Lung microvascular endothelial cell (primary cell): ENCODE measurements around the gene MUC5AC. TPM values are rescaled to one million over a fixed set of nuclear protein-coding genes. Genes with fewer than 3 reads are reported as not detected.
"Not testable (repeated sequence)": the region's sequence is repeated elsewhere in the genome, so short reads cannot be mapped to it uniquely, and the experiment has no call there.

Experiments used
- DNase-seq, 2 donors: peaks; one replicate each; pipeline versions ENCODE4 v3.0.0 to v3.0.0-alpha.2; 2010; ENCODE audit warnings: low read depth in 2 of 2
- total RNA-seq: library from RNA; depleted of rRNA; stranded (reverse); fragments of >200 nt; gene quantifications from 2 replicates; pipeline ENCODE4 v1.2.1, GENCODE V29; 2014

The MUC5AC gene
- total RNA-seq, 1 donor from 2014 or later, result not detected

DNA sequence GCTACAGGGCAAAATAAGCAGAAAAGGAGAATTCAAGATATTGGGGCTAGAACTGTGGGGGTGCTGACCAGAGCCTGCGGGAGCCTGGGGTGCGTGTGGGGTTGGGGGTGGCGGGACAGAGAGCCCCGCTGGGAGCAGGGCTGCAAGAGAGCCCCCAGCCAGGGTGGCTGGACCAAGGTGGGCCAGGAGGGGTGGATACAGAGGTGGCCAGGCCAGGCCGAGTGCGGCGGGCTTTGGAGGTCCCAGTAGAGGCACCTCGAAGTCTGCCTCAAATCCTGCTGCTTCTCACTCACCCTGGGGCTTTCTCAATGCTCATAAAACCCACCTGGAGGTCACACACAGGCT is 48.2 kb downstream of the MUC5AC start:
- DNase-seq, result no peak

DNA sequence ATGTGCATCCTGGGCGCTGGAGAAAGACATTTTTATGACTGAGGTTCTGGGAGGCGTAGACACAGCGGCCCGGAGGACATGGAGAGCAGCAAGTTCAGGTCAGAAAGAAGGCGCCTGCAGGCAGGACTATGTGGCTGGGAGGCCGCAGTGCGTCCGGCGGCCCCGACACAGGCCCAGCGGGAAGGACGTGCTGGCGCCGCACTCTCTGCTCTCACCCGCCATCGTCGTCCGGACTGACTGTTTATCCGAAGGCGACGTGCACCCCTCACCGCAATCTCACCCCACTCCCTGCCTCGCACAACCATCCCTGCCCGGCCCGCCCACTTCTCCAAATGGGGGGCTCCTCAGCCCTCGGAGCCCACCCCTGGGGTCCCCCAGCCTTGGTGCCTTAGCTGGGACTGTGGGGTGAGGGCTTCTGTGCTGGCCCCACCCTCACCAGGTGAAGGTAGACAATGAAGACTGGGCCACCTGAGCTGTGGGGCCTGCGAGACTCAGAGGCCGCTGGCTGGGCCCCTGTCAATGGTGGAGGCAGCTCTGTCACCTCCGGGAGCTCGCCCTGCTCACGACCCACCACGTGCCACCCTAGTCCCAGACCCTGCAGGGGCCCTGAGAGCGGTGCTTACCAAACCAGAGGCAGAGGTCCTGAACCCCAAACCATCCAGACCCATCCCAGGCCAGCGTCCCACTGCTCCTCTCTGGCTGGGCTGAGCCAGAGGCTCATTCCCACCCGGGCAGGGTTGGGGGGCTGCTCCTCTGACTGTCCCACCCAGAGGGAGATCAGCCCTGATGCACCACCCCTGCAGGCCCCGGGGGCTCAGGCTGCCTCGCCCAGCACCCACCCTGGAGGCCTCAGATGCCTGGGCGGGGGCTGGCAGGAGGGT is 48.9 kb downstream of the MUC5AC start:
- no peak for DNase-seq

DNA sequence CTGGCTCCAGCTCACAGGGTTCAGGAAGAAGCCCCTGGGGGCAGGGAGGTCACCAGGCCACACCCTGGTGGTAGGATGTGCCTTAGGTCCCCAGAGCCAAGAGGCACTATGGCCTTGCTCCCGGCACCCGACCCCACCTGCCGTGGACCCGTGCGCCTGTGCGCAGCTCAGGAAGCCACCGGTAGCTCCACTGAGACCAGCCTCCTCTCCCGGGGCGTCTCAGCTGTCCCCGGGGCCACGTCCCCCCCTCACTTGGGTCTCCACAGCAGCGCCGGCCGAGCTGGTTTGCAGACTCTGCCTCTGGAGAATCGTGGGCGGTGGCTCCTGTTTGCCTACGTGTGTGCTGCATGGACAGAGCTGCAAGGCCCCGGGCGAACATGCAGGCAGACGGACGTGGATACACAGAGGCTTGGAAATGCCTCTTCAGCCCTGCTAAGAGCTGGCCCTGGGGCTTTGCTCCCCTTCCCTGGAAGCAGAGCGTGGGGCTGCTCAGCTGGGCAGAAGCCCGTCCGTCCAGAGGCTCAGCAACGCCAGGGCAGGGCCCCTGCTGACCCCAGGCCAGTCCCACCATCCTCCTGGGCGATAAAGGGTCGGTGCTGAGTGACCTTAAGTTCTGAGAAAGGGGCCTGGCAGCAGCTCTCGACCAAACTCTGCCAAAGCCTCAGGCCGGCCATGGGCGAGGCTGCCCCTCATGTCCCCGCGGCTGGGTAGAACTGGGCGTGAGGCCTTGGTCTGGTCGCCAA is 49.8 kb downstream of the MUC5AC start:
- no peak for DNase-seq

DNA sequence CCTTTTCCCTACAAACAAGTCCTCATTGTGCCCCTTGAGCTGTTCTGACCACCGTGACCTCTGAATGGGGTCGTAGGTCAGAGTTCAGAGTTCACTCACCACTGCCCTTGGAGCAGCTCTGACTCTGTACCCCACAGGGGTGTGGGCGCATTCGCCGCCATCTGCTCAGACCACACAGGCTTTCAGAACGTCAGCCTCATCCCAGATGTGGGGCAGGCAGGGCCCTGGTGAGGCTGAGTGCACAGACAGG is 50.3 kb downstream of the MUC5AC start:
- DNase-seq, result no peak

DNA sequence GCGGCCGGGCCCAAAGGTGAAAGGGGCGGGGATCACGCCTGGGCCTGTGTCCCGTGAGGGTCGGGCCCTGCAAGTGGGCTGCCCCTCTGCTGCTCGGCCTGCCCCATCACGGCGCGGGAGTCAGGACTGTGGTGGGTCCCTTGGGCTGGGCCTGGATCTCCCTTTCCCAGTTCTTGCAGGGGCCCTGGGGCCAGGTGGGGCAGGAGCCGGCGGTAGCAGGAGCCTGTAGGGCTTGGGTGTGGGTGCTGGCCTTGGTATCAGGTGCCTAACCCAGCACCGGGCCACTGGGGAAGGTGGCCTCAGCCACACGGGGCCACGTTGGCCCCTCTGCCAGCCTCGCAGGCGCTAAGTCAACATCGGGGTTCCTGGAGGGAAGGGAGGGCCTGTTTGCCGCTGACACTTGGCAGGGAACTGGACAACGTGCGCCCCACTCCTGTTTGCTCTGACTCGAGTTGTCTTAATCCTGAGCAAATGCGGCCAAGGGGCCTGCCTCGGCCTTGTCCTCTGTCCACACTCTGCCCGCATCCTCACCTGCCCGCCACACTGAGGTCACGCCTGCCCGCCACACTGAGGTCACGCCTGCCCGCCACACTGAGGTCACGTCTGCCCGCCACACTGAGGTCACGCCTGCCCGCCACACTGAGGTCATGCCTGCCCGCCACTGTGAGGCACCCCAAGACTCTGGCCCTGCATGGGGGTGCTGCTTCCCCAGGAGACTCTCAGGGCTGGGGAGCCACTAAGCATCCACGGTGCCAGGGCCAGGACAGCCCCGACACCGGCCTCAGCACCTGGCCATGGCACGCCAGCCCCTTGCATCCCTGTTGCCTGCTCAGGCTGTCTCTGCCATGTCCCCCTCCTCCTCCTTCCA is 50.9 kb downstream of the MUC5AC start:
- no peak for DNase-seq

DNA sequence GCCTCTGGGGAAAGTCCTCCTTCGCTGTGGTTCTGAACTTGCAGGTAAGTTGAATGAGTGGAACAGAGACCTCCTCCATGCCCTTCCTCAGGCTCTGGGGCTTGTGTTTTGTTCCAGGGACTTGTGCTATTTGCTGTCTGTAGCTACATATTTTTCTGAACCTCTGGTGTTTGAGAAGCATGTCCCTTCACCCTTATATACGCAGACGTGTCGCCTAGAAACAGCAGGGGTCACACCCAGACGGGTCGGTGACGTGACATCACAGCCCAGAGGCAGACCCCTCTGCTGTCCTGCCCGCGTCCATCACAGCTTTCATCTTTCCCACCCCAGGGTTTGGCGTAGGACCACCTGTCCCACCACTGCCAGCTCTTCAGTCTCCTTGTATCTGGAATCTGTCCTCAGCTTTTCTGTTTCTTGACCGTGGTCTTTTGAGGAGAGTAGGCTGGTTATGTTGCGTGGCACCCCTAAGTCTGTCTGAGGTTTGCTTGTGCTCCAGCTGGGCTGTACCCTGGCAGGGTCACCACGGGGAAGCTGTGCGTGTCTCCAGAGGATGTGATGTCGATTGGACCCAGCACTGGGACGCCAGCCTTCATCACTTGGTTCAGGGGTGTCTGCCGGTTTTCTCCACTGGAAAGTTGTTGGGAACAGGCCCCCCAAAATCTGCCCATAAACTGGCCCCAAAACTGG is 51.8 kb downstream of the MUC5AC start:
- DNase-seq, result no peak

DNA sequence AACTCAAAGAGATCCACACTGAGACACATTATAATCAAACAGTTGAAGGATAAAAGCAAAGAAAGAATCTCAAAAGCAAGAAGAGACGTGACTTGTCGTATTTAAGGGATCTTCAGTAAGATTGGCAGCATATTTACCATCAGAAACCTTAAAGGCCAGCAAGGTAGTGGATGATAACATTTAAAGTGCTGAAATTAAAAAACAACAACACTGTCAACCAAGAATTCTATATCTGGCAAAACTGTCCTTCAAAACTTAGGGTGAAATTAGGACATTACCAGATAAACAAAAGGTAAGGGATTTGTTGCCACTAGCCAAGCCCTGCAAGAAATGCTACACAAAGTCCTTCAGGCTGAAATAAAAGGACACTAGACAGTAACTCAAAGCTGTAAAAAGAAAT is 54.1 kb downstream of the MUC5AC start:
- DNase-seq, result no peak

DNA sequence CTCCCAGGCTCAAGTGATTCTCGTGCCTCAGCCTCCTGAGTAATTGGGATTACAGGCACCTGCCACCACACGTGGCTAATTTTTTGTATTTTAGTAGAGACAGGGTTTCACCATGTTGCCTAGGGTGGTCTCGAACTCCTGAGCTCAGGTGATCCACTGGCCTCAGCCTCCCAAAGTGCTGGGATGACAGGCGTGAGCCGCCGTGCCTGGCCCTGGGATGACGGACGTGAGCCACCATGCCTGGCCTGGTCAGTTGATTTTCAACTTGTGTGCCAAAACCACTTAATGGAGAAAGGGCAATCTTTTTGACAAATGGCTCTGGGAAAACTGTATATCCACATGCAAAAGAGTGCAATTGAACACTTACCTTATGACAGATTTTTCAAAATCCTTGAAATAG is 58.1 kb downstream of the MUC5AC start:
- DNase-seq, result not testable (repeated sequence)

DNA sequence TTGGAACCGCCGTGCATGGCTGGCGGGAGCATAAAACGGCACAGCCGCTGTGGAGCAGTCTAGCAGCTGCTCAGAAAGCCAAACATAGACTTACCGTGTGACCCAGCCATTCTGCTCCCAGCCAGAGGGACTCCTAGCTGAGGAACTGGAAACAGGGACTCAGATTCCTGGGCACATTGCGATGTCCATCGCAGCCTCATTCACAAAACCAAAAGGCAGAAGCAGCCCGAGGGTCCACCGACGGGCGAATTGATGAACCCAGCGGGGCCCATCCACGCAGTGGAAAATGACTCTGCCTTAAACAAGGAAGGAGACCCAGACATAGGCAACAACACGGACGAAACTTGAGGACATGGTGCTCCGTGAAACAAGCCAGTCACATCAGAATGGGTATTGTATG is 59.4 kb downstream of the MUC5AC start:
- no peak for DNase-seq

DNA sequence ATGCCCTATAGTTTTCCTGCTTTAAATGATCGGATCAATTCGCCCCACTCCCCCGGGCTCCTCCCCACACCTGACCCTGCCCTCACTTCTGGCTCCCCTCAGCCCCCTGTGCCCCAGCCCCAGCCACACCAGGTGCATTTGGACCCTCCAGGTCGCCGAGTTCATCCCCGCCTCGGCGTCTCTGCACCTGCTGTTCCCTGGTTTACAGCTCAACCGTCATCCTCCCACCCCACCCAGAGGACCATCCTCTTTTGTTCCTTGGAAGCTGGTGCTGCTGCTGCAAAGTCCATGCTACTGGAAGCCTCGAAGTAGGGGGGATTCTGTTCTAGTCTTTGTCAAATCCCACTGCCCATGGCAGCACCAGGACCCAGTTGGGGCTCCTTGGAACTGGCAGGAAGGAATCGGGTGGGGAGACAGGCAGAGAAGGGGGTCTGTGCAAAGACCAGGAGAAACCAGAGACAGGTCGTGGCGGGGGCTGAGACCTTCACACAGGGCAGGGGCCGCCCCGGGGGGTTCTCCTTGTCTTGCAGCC is 60.6 kb downstream of the MUC5AC start:
- no peak for DNase-seq

DNA sequence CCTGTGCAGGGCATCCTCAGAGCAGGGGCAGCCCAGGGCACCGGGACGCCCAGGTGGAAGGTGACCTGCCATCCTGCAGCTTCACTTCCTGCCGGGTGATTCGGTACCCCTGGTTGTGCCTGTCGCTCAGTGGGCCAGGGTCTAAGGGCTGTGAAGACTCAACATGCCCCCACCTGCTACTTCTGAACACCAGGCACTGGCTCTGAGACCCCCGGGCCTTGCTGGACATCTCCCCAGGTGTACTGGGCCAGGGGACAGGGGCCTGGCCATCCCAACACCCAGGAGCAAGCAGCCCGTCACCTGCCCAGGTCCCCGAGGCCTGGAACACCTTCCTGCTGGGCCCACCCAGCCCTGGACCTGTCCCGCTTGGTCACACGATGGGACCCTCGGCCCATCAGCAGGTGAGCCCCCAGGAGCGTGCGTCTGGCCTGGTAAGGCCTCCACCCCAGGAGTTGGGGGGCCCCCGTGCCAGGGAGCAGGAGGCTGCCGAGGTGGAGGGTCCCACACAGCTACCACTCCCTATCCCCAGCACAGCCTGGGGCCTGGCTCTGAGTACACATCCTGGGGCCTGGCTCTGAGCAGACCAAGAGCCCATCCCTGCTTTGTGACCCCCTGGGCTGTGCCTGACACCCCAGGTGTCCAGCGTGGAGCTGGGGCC is 61.2 kb downstream of the MUC5AC start:
- DNase-seq, result no peak

DNA sequence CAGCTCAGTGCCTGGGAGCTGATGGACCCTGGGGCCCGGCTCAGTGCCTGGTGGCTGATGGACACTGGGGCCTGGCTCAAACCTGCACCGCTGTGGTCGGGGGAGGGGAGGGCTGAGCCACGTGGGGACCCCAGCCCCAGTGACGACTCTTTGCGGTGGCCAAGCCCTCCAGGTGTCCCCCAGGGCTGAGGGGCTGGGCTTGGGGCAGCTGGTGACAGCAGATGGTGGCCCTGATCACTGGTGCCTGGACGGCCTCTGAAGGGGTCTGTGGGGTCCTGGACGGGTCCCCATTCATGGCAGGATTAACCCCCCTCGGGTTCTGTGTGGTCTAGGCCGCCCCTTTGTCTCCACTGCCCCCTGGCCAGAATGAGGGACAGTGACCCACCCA is 61.7 kb downstream of the MUC5AC start:
- DNase-seq, result no peak

DNA sequence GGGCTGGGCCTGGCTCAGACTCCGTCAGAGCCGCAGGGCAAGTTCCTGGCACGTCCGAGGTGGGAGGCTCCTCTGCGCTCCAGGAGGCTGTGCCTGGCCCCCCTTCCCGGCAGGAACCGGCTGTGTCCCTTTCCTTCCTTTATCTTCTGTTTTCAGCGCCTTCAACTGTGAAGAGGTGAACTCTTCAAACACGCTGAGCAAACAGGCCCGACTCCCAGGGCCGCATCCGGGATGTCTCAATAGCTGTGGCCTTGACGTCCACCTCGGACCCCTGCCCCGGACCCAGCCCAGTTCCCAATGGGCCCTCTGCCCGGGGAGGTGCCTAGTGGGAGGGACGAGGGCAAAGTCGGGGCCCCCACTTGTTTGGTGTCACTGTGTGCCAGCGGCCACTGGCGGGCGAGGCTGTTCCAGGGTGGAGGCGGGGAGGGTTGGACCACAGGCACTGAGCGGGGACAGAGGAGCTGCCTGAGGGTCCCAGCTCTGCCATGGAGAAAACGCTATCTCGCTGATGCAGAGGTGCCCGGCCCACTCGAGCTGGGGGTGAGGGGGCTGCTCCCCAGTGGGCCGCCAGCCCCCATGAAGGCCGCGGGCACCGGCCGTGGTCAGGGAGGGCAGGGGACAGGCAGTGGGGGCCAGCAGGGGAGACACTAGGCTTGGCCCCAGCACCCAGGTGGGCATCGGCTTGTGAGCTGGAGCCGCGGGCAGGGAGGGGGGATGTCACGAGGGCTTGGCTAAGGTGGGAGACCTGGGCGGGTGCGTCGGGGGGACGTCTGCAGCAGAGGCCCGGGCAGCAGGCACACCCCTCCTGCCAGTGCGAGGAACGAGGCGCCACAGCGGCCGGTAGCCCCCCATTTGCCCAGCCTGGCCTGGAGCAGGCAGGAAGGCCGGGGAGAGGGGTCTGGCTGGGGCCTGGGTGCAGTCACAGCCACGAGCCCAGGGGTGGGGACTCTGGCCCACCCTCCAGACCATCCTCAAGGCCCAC is 62.4 kb downstream of the MUC5AC start:
- DNase-seq, result peak in 1 of 2 donors; percentile 6

DNA sequence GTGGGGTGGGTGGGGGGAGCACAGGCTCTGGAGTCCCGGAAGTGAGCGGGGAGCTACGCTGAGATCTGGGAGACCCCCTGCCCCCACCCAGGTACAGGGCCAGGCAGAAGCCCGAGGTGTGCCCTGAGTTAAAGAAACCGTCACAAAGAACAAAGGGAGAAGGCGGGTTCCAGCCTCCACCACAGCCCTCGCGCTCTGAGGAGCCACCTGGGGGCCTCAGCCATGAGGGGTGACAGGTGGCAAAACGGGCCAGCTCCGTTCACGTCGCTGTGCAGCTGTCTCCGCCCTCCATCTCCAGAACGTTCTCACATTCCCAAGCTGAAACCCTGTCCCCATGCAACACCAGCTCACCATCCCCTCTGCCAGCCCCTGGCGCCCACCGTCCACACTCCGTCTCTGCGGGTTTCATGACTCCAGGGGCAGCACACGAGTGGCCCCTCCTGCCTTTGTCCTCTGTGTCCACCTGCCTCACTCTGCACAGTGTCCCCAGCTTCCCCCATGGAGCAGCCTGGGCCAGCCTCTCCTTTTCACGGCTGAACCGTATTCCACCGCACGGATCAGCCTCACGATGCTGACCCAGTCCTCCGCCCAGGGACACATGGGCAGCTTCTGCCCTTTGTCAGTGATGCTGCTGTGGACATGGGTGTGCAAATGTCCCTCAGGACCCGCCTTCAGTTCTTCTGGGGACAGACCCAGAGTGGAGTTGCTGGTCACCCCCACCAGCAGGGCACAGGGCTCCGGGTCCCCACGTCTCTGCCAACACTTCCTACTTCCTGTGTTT is 63.4 kb downstream of the MUC5AC start:
- no peak for DNase-seq

DNA sequence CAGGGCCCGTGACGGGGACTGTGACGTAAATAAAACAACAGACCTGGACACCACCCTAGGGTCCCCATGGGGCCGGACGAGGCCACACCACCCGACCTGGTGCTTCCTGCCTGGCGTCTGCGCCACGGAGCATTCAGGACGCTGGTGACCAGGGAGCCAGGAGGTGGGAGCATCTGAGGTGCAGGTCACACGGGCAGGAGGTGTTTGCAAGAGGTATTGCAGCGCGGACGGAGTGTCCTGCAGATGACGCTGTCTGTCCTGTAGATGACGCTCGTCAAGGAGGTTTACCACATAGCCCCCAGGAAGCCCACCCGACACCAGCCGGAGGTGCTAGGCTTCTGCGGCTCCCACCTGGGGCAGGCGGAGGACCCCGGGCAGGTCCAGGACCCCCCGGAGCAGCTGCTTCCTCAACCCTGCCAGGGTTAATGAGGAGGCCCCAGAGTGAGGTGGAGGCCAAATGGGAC is 64.1 kb downstream of the MUC5AC start:
- DNase-seq, result no peak

DNA sequence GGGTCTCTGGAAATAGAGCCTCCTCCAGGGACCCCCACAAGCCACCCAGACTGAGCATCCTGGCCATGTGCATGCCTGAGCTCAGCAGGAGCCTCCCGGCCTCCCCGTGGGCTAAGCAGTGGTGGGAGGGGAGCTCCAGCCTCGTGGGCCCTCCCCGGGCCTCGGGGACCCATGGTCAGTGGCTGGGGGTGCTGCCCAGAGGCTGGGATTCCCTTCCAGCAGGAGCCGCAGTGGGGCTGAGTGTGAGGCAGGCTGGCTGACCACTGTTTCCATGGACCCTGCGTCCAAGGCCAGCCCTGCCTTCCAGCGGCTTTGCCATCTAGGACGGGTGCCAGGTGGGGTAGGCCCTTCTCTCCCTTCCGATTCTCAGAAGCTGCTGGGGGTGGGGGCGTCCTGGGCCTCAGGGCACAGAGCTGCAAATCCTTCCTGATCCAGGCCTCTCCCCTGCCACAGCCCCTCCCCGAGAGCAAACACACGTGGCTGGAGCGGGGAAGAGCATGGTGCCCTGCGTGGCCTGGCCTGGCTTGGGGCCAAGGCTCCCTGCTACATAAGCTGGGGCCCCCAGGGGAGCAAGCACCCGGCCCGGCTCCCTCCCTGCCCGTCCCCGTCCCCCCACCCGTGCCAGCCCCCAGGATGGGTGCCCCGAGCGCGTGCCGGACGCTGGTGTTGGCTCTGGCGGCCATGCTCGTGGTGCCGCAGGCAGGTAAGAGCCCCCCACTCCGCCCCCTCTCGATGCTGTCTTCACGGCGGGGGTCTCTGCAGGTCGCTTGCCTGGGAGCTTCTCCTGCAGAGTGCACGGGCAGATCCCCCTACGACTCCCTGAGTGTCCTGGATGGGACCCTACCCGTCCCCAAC is 65.0 kb downstream of the MUC5AC start, which contains the start of gene MUC5B:
TSS of gene MUC5B (plus strand) at position 576 of the 855 bp plus-strand sequence. CDS start at position 634, 58 bp downstream.
- DNase-seq, result peak in 1 of 2 donors; percentile 11

DNA sequence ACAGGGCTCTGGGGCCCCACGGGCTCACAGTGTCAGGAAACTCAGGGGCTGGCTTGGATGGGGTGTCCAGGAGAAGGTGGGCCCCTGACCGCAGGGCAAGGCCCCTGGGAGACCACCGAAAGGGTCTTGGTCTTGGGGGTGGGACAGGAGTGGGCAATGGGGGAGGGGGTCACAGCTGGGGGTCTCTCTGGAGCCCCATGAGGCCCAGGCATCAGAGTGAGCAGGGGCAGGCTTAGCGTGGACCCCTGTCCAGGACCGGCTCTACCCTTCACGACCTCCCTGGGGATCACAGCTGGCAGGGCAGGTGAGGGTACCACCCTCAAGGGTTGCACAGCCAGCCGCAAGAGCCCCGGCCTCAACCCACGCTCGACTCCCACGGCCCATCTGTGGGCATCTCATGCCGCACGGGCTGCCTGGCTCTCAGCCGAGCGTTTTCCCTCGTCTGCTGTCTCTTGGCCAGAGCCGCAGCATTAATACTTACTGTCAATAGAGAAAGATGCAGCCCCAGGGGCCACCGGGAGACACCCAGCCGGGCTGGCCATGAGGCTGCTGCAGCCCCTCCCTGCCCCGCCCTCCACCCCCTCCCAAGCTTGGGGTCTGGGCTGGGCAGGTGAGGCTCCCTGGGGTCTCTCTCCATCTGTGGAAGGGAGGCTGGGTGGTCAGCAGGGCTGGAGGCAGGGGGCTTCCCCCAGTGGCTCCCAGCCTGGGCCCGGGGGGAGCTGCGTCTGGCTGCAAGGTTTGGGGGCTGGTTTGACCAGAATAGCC is 65.8 kb downstream of the MUC5AC start:
- DNase-seq, result no peak
